Suprapubic skin (tissue), 3 donors: ENCODE data around the gene AKAP8L.

Experiments
- CTCF ChIP-seq, 2 donors: fragments of 200-600 bp in 1 of 2; fragments of 450-650 bp in 1 of 2; sonication (generic) in 1 of 2; IDR thresholded peaks; one replicate each; pipeline ENCODE4 v1.5.1; 2016 to 2019; ENCODE audit warnings: antibody characterized with exemption in 2 of 2, mild to moderate bottlenecking in 1 of 2, moderate library complexity in 1 of 2
- EP300 ChIP-seq: sonication (generic); formaldehyde crosslinking; IDR thresholded peaks from one replicate; pipeline ENCODE4 v1.6.1; 2017; ENCODE audit warnings: antibody characterized with exemption
- POLR2A ChIP-seq, 2 donors: fragments of 450-650 bp; IDR thresholded peaks; one replicate each; pipeline ENCODE4 v1.6.1; 2017; ENCODE audit warnings: antibody characterized with exemption in 2 of 2, mild to moderate bottlenecking in 2 of 2, moderate library complexity in 2 of 2

DNA sequence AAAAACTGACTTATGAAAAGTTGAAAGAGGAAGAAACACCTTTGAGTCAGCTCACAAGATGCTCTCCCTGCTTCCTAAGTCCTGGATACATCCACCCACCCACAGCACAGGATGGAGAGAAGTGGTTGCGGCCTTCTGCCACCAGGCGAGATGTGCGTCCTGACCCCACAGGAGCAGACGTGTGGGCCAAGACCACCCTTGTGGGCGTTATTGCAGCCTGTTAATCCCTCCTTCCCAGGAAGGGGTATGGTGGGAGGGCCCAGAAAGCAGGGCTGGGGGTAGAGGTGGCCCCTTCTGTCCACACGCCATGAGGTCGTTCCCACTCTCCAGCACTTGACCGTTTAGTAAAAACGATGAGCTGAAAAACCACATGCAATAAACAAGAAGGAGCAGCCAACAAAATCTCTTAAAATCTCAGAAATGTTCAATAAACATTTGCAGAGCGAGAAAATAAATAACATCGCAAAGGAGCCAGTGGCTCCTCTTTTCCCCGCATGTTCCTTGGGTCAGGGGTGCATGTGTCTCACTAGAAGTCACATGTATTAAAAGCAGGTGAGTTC lies 2.4 kb upstream of the AKAP8L start:
- no peak for TF ChIP-seq CTCF (IDR thresholded peaks at IDR 0.05)
- TF ChIP-seq EP300, result no peak
- TF ChIP-seq POLR2A (IDR thresholded peaks at IDR 0.05), result no peak
